Loucy (cell line): Measurements from ENCODE around the gene PHF11.

Experiments used
- H2AFZ ChIP-seq: fragments of 200-600 bp; sonication (generic); 2 replicates; pipeline ENCODE4 v1.6.0; 2016; ENCODE audit warnings: antibody characterized with exemption, mild to moderate bottlenecking, low read length, moderate library complexity
- H3F3A ChIP-seq: fragments of 200-600 bp; 2 replicates; pipeline ENCODE4 v1.6.0; 2016; ENCODE audit warnings: antibody characterized with exemption, low read depth, mild to moderate bottlenecking
- H3K27me3 ChIP-seq: fragments of 200-600 bp; sonication (generic); 2 replicates; pipeline ENCODE4 v1.6.1; 2014; ENCODE audit warnings: low read length, mild to moderate bottlenecking; ENCODE audit not compliant: insufficient read depth, poor library complexity, severe bottlenecking
- H3K36me3 ChIP-seq: fragments of 200-600 bp; sonication (generic); 2 replicates; pipeline ENCODE4 v1.6.1; 2016; ENCODE audit warnings: low read length; ENCODE audit not compliant: insufficient read depth
- H3K4me1 ChIP-seq: fragments of 200-600 bp; sonication (generic); 2 replicates; pipeline ENCODE4 v1.5.1; 2014; ENCODE audit warnings: low read length, mild to moderate bottlenecking; ENCODE audit not compliant: insufficient read depth, poor library complexity, severe bottlenecking
- H3K4me2 ChIP-seq: fragments of 200-600 bp; sonication (generic); 2 replicates; pipeline ENCODE4 v1.6.0; 2014; ENCODE audit warnings: antibody characterized with exemption, low read length, low read depth, mild to moderate bottlenecking; ENCODE audit not compliant: poor library complexity, severe bottlenecking
- H3K4me3 ChIP-seq: fragments of 200-600 bp; sonication (generic); 2 replicates; pipeline ENCODE4 v1.5.1; 2014; ENCODE audit warnings: low read length, mild to moderate bottlenecking, mixed read lengths; ENCODE audit not compliant: poor library complexity, severe bottlenecking
- H3K79me2 ChIP-seq: fragments of 200-600 bp; sonication (generic); 2 replicates; pipeline ENCODE4 v1.6.1; 2014; ENCODE audit warnings: low read length; ENCODE audit not compliant: insufficient read depth
- H3K9ac ChIP-seq: fragments of 200-600 bp; sonication (generic); 2 replicates; pipeline ENCODE4 v1.6.0; 2014; ENCODE audit warnings: mild to moderate bottlenecking, low read depth, low read length, moderate library complexity; ENCODE audit not compliant: poor library complexity, severe bottlenecking
- H3K9me2 ChIP-seq: fragments of 200-600 bp; sonication (generic); replicated peaks from 2 replicates; pipeline ENCODE4 v1.6.1; 2016; ENCODE audit warnings: low read depth, low read length, mixed read lengths
- H3K9me3 ChIP-seq: fragments of 200-600 bp; sonication (generic); 2 replicates; pipeline ENCODE4 v1.6.1; 2014; ENCODE audit warnings: mild to moderate bottlenecking, antibody characterized with exemption, low read length, low read depth; ENCODE audit not compliant: insufficient read depth
- H4K20me1 ChIP-seq: fragments of 200-600 bp; sonication (generic); 2 replicates; pipeline ENCODE4 v1.6.0; 2014; ENCODE audit warnings: antibody characterized with exemption, low read length, mild to moderate bottlenecking; ENCODE audit not compliant: insufficient read depth, poor library complexity, severe bottlenecking
- EZH2phosphoT487 ChIP-seq: fragments of 200-600 bp; IDR thresholded peaks from 2 replicates; pipeline ENCODE4 v1.6.1; 2018; ENCODE audit warnings: antibody characterized with exemption, mild to moderate bottlenecking, moderate library complexity, borderline replicate concordance
- TF ChIP-seq, protein P1 (sequence below): fragments of 200-600 bp; sonication (generic); conservative IDR thresholded peaks from 2 replicates; pipeline ENCODE4 v1.5.1; 2014; ENCODE audit warnings: mild to moderate bottlenecking, antibody characterized with exemption, low read length

Gene PHF11

DNA sequence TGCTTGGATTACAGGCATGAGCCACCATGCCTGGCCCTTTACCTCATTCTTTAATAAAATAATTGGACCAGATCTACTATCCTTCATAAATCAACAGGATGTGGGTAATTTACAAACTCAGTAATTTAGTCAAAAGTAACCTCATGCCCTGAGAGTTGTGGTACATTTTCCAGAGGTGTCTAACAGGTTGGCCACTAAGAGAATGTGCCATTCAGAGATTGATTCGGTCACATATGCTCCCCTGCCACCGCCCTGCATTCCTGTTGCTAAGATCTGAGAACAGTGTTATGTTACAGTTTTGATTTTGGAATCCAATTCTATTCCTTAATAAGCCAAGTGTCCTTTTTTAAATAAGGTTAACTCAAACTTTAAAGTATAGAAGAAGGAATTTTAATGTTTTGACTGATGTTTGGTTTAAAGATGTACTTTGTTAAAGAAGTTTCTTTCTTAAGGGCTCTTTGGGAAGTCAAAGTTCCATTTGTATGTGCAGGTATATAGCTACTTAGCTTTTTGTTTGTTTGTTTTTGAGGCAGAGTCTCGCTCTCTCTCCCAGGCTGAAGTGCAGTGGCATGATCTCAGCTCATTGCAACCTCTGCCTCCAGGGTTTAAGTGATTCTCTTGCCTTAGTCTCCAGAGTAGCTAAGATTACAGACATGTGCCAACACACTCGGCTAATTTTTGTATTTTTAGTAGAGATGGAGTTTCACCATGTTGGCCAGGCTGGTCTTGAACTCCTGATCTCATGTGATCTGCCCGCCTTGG lies 29.2 kb downstream of the PHF11 start:
- Histone ChIP-seq H3K4me1 (no peaks in the 10 kb centered on the region), H3K9ac (no peak overlapping the region), H3K9me3 (no peaks in the 10 kb centered on the region), H3K79me2 (no peaks in the 10 kb centered on the region), H3F3A (no peaks in the 10 kb centered on the region), H3K4me3 (no peak overlapping the region), H2AFZ (no peak overlapping the region), H3K36me3 (peaks cover 3% of the 10 kb centered on the region; the same call in 1 of the 2 replicates), H4K20me1 (no peaks in the 10 kb centered on the region), H3K4me2 (no peak overlapping the region), H3K9me2 (no peaks in the 10 kb centered on the region), H3K27me3 (no peaks in the 10 kb centered on the region)
- no peak for TF ChIP-seq EZH2phosphoT487
- TF ChIP-seq, protein P1, sequence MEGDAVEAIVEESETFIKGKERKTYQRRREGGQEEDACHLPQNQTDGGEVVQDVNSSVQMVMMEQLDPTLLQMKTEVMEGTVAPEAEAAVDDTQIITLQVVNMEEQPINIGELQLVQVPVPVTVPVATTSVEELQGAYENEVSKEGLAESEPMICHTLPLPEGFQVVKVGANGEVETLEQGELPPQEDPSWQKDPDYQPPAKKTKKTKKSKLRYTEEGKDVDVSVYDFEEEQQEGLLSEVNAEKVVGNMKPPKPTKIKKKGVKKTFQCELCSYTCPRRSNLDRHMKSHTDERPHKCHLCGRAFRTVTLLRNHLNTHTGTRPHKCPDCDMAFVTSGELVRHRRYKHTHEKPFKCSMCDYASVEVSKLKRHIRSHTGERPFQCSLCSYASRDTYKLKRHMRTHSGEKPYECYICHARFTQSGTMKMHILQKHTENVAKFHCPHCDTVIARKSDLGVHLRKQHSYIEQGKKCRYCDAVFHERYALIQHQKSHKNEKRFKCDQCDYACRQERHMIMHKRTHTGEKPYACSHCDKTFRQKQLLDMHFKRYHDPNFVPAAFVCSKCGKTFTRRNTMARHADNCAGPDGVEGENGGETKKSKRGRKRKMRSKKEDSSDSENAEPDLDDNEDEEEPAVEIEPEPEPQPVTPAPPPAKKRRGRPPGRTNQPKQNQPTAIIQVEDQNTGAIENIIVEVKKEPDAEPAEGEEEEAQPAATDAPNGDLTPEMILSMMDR = no peak

DNA sequence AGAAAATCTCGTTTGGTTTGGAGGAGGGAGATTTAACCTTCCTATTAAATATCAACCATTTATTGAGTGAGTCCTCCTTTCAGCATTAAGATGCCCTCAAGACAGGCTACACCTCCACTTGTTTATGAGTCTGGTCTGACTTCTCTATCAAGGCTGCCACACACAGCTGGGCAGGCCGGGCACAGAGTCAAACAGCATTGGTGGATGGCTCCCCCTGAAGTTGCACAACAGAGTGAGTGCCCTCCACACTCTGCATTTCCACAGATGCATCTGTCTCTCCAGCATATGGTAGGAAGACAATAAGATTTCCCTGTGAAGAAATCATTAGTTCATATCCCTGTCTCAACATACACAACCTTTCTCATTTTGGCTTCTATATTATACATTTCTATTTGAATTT lies 31.4 kb downstream of the PHF11 start:
- Histone ChIP-seq H3K4me3 (no peak overlapping the region), H4K20me1 (no peaks in the 10 kb centered on the region), H2AFZ (no peak overlapping the region), H3F3A (no peaks in the 10 kb centered on the region), H3K79me2 (no peaks in the 10 kb centered on the region), H3K4me1 (no peaks in the 10 kb centered on the region), H3K9me2 (no peaks in the 10 kb centered on the region), H3K4me2 (no peak overlapping the region), H3K36me3 (no peaks in the 10 kb centered on the region), H3K27me3 (no peaks in the 10 kb centered on the region), H3K9ac (no peak overlapping the region), H3K9me3 (no peaks in the 10 kb centered on the region)
- TF ChIP-seq EZH2phosphoT487 = no peak
- TF ChIP-seq, protein P1 = no peak

DNA sequence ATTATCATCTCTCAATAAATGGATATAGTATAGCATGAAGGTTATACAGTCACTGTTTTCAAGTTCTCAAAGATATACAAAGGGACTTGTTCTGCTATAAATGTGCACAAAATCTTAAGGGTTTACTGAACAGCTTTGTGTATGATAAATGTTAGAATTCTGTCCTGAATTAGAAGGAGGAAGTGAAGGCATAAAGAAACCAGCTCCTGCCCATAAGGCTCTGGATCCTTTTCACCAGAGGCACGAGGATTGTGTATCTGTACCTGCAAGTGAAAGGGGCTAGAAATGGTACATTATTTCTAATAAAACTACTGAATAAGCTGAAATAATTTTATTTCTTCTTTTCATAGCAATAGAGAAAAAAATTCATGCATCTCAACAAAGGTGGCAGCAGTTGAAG lies 32.4 kb downstream of the PHF11 start:
- Histone ChIP-seq H3K4me3 (no peak overlapping the region), H3K9me3 (no peaks in the 10 kb centered on the region), H2AFZ (no peak overlapping the region), H3K9me2 (no peaks in the 10 kb centered on the region), H3K27me3 (no peaks in the 10 kb centered on the region), H3K36me3 (no peaks in the 10 kb centered on the region), H3K4me1 (no peaks in the 10 kb centered on the region), H3K9ac (no peak overlapping the region), H3K4me2 (no peak overlapping the region), H4K20me1 (no peaks in the 10 kb centered on the region), H3F3A (no peaks in the 10 kb centered on the region), H3K79me2 (no peaks in the 10 kb centered on the region)
- TF ChIP-seq, protein P1 = no peak
- TF ChIP-seq EZH2phosphoT487 = no peak
